ENCODE results near the gene GNL1.

DNA sequence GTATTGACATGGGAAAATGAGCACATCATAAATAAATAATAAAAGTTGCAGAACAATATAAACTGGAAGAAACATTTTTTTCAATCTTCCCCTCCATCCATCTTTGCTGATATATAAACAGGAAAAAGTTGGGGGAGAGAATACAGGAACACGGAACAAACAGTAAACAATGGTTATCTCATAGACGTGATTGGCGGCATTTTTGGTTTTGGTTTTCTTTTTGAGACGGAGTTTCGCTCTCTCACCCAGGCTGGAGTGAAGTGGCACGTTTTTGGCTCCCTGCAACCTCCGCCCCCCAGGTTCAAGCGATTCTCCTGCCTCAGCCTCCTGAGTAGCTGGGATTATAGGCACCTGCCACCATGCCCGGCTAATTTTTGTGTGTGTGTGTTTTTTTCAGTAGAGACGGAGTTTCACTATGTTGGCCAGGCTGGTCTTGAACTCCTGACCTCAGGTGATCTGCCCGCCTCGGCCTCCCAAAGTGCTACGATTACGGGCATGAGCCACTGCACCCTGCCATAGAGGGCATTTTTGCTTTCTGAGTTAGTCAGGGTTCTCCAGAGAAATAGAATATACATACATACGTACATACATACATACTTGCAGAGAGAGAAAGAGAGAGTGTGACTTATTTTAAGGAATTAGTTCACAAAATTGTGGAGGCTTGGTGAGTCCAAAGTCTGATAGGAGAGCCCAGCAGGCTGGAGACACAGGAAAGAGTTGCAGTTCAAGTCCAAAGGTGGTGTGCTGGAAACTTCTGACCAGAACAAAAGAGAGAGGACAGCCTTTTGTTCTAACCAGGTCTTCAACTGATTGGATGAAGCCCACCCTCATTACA, 22.6 kb downstream of the GNL1 start:
- TF ChIP-seq, protein P1, sequence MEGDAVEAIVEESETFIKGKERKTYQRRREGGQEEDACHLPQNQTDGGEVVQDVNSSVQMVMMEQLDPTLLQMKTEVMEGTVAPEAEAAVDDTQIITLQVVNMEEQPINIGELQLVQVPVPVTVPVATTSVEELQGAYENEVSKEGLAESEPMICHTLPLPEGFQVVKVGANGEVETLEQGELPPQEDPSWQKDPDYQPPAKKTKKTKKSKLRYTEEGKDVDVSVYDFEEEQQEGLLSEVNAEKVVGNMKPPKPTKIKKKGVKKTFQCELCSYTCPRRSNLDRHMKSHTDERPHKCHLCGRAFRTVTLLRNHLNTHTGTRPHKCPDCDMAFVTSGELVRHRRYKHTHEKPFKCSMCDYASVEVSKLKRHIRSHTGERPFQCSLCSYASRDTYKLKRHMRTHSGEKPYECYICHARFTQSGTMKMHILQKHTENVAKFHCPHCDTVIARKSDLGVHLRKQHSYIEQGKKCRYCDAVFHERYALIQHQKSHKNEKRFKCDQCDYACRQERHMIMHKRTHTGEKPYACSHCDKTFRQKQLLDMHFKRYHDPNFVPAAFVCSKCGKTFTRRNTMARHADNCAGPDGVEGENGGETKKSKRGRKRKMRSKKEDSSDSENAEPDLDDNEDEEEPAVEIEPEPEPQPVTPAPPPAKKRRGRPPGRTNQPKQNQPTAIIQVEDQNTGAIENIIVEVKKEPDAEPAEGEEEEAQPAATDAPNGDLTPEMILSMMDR (conservative IDR thresholded peaks at IDR 0.05 in 1 of 2, IDR thresholded peaks at IDR 0.05 in 1 of 2; ENCODE audit: extremely low read depth in 1 of 2, insufficient read depth in 1 of 2, low read depth in 1 of 2, low read length in 2 of 2) = no peak
- no peak for TF ChIP-seq EZH2 (IDR thresholded peaks at IDR 0.05; ENCODE audit: borderline replicate concordance, low read length)

Measured in mammary epithelial cell (primary cell).